Activated naive CD4-positive, alpha-beta T cell treated with anti-CD3 and anti-CD28 coated beads, Interleukin-2, amount 50 U/mL, for 72 hours (primary cell): Measurements from ENCODE around the gene ATOSB. TPM values are rescaled to one million over a fixed set of nuclear protein-coding genes. Genes with fewer than 3 reads are reported as not detected.

Experiments used
- ATAC-seq, 2 donors: fragments of 150-1000 bp; cut with Tn5 transposase; 2 replicates each; pipeline ENCODE4 v1.10.0; 2021; ENCODE audit warnings: mild to moderate bottlenecking in 2 of 2, moderate library complexity in 2 of 2
- DNase-seq, 2 donors: peaks; one replicate each; pipeline ENCODE4 v3.0.0; 2021 to 2022; ENCODE audit warnings: low spot score in 2 of 2
- H3K27ac Mint-ChIP-seq, 2 donors: one replicate each; pipeline ENCODE4 v1.8.0; 2022; ENCODE audit warnings: mild to moderate bottlenecking in 2 of 2, mixed read lengths in 2 of 2
- H3K36me3 Mint-ChIP-seq, 2 donors: one replicate each; pipeline ENCODE4 v1.8.0; 2022; ENCODE audit warnings: mixed read lengths in 2 of 2
- H3K9me3 Mint-ChIP-seq, 2 donors: one replicate each; pipeline ENCODE4 v1.8.0; 2022; ENCODE audit warnings: mixed read lengths in 2 of 2
- total RNA-seq, 2 donors: library from RNA; stranded (reverse); gene quantifications; one replicate each; pipeline ENCODE4 v1.2.3, GENCODE V29; 2022

The ATOSB gene
- total RNA-seq, 2 donors from 2014 or later, result 6.9 to 19.9 TPM

DNA sequence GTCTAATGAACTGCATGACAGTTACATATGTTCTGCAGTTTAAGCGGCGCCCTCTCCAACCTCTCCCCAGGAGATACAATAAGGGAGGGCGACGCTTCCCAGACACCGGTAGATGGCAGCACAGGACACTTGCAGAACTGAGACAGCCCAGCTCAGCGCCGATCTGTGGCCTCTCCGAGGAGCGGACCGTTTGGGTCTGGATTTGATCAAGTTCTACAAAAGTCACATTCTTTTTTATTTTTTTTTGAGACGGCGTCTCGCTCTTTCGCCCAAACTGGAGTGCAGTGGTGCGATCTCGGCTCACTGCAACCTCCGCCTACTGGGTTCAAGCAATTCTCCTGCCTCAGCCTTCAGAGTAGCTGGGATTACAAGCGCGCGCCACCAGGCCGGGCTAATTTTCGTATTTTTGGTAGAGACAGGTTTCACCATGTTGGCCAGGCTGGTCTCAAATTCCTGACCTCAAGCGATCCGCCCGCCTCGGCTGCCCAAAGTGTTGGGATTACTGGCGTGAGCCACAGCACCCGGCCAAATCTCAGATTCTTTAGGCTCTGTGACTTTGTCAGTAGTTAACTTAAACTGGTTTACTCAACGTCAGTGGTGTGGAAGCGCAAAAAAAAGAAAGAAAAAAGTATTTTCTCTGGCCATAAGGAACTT is 1.4 kb upstream of the ATOSB start:
- H3K27ac Mint-ChIP-seq, result peak overlapping the region; percentile 31 to 80
- H3K9me3 Mint-ChIP-seq, result no peaks in the 10 kb centered on the region
- peak; percentile 84 to 88 for DNase-seq
- peaks cover 0 to 5% of the 10 kb centered on the region in 2 donors for H3K36me3 Mint-ChIP-seq
- peak; percentile 67 to 68 for ATAC-seq

DNA sequence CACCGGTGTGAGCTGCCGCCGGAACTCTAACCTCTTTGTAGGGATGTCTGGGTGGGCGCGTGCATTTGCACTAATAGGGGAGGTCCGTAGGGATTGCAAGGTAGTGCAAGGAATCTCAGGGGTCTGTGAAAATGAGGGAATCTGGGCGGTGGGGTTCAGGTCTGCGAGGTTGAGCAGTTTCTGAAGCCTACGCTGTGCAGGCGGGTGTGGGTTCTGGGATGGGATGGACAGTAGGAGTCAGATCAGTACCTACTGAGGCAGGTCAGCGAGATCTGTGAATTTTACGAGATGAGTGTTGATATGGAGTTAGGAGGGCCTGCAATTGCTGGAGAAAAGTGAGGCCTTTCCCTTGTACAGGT is 856 bp upstream of the ATOSB start:
- DNase-seq (no peak), ATAC-seq (peak; percentile 3 to 6)
- Mint-ChIP-seq H3K36me3 (peaks cover 0 to 5% of the 10 kb centered on the region in 2 donors), H3K9me3 (no peaks in the 10 kb centered on the region), H3K27ac (peak overlapping the region; percentile 31 to 80)

DNA sequence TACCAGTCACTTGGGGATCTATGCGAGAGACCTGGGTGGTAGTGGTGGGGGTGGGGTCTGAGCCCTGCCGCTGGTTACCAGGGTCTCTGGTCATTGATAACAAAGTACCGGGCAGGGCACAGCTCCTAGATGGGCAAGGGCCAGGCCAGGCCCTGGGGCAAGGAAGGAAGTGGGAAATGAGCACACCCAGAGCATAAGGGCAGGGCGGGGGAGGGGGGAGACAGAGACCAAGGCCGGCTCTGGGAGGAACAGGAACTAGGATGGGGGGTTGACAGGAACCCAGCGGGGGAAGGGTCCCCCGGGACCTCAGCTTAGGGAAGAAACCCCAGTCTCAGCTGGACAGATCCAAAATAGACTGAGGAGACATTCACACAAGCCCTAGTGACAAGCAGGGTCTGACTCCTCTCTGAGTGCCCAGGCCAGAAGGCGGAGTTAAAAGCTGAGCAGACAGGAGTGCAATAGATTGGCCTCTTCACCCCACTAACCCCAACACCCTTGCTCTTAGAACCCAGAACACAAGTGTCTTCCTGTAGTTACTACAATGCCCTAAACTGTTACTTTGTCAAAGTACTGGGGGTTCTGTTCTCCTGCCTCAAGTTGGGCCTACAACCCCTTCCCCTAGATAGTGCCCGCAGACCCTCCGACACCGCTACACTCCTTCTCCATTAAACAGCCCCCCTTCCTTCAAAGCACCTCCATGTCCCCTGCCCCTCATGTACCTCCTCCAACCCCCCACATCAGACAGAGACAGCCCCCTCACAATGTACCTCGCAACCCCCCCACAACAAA is 628 bp downstream of the ATOSB start:
- ATAC-seq (no peak), DNase-seq (peak in 1 of 2 donors; percentile 38)
- Mint-ChIP-seq H3K27ac (peak overlapping the region; percentile 80 to 92), H3K9me3 (no peaks in the 10 kb centered on the region), H3K36me3 (peaks cover 0 to 5% of the 10 kb centered on the region in 2 donors)

DNA sequence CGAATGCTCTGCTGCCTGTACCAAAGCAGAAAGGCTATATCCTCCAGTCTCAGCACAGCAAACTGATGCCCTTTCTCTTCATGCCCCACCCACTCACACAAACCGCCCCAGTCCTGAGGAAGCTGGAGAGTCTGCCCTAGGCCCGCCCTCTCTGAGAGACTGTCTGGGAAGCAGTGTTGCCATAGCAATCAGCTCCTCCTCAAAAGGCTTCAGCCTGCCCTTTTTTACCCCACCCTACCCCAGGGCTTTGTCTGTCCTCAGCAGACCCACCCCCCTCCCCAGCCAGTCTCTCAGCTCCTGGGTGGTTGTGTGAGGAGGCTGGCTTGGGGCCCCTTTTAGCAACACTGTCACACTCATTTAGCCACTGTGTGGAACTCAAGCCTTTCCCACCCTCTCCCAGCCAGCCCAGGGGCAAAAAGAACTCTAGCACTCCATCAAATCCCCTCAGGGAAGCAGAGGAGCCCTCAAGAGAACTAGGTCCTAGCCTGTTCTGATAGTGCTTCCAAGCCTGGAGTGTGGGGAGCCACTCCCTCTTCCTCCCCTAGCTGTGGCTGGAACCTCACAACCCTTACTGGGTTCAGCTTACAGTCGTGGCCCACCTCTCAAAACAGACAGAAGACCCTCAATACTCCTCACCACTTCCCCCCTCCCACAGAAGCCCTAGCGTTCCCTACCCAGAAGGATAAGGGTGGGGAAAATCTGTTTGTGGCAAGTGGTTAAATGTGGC is 1.4 kb downstream of the ATOSB start:
- Mint-ChIP-seq H3K9me3 (no peaks in the 10 kb centered on the region), H3K36me3 (peaks cover 0 to 5% of the 10 kb centered on the region in 2 donors), H3K27ac (peak overlapping the region; percentile 80 to 92)
- peak in 1 of 2 donors; percentile 57 for DNase-seq
- ATAC-seq, result peak; percentile 13 to 18

DNA sequence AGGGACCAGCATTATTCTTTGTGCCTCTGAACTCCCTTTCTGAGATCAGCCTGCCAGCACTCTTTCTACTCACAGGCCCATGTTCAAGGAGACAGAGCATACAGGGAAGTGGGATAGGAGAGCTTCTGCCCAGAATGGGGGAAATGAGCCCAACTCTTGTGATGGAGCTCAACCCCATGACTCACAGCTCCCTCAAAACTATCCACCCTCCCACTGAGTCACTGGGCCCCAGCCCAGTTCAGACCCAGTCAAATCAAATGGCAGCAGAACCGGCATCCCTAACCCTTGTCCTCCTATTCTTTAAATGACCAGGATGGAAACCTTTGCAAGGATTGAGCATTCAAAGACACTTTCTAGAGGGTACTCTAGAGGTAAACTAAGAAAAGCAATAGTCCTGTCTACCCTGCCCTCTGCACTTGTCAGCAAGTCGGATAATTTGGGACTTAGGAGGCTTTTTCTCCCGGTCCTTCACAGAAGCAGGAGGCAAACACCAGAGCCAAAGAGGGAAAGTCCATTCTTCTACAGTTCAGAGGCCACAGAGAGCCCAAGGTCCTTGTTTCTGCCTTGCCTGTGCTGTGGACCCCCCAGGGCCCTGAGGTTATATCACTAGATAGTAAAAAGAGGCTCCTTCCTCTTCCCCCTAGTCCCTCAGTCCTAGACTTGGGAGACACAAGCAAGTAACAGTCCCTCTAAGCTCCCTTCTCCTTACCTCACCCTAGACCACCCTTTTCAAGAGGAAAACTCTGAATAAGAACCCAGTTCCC is 3.2 kb downstream of the ATOSB start:
- ATAC-seq (peak in 1 of 2 donors; percentile 4), DNase-seq (no peak)
- H3K27ac Mint-ChIP-seq, result peak overlapping the region; percentile 34 to 75
- H3K9me3 Mint-ChIP-seq, result no peaks in the 10 kb centered on the region
- H3K36me3 Mint-ChIP-seq, result peaks cover 0 to 5% of the 10 kb centered on the region in 2 donors

DNA sequence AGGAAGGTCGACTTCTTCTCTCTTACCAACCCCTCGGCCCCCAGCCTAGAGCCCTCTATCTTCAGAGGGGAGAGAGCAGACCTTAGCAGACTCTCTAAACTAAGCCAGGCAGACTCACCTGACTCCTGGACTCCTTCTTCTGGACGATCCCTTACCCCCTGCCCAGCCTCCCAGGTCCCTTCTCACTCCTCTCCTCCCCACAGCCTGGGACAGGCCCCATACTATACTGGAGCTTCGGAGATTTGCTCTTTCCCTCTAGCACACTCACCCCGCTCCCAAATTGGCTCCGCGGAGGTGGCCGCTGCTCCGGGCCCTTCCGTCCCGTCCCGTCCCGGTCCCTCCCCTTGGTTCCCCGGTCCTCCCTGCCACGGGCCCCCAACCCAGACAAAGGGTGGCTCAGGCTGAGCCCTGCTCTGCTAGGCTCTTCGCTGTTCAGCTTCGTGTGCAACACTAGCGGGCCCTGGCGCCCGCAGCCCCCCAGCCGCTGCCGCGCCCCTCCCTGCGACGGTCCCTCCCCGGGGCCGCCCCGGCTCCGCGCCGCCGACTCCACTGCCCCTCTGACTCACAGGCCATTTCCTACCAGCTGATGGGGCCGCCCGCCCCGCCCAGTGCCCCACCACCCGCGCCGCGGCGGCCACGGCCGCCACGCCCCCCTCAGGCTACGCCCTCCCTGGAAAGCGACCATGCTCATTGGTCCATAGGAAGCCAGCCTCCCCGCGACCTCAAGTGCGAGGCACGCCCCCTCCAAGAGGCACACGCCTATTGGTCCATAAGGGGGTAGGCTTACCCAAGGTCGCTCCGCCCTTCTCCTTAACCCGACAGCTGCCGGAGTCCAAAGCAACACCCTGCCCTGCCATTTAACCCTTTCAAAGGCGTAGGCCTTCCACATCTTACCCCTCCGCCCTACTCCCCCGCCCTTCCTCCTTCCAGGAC is 4.4 kb downstream of the ATOSB start:
- peak; percentile 82 to 83 for ATAC-seq
- H3K27ac Mint-ChIP-seq, result peak overlapping the region; percentile 75 to 85
- DNase-seq, result peak; percentile 90 to 94
- no peaks in the 10 kb centered on the region for H3K9me3 Mint-ChIP-seq
- H3K36me3 Mint-ChIP-seq, result peaks cover 0 to 5% of the 10 kb centered on the region in 2 donors

DNA sequence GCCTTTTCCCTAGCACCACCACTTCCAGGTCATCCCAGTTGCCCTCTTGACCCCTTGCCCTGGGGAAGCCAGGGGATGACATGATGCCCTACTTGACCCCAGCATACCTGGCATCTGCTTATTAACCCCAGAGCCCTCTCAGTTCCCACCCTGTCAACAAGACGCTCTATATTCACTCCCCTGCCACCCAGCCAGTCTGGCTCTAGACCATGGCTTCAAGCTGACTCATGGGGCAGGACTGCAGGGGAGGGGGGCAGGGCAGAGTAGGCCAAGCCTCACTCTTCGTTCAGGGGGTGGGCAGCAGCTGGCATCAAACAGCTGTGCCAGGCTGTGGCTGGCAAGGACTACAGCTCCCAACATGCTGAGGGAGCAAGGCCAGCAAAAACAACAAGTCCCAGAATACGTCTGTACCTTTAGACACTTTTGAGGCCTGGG is 5.3 kb downstream of the ATOSB start:
- DNase-seq (no peak), ATAC-seq (no peak)
- Mint-ChIP-seq H3K27ac (no peak overlapping the region), H3K36me3 (peaks cover 0 to 5% of the 10 kb centered on the region in 2 donors), H3K9me3 (no peaks in the 10 kb centered on the region)

DNA sequence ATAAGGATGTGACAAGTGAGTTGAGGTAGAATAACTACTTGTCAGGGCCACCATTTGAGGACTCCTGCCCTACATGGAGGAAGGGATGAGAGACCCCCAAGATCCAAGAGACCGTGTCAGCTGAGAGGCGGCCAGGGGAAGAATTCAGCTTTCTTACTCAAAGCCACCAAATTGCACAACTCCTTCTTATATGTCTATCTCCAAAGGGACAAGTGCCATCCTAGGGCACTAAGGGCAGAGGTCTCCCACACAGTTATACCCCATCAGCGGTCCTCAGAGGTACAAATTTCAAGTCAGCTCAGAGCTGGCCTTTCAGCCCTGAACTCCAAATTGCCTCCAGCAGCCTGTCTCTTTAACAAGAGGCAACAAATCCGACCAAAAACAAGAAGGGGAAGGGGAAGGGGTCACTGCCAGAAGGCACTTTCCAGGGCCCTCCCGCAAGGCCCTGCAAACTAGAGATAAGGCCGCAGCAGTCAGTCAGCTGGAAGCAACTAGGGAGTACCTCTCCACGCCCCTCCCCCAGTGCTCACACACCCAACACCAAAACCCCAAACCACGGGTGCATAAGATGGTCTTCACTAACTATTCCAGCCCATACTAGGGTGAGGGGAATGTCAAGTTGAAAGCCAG is 6.6 kb downstream of the ATOSB start:
- DNase-seq (no peak), ATAC-seq (no peak)
- no peak overlapping the region for H3K27ac Mint-ChIP-seq
- no peaks in the 10 kb centered on the region for H3K9me3 Mint-ChIP-seq
- H3K36me3 Mint-ChIP-seq, result peaks cover 0 to 5% of the 10 kb centered on the region in 2 donors

DNA sequence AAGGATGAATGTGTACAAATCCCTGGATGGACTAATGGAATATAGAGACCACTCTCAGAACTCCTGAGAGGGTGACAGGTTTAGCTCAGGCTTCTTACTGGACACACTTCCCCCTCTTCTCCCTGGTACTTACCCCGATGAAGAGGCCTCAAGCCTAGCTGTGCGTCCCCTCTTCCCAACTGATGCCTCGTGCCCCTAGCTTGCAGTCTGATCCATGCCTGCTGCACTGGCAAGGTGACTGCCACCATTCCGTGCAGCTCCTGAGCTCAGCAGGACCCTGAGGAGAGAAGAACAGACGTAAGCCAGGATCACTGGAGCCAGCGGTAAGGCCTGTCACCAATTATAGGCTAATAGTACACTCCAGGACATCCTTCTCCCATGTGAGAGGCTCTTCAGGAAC is 7.2 kb downstream of the ATOSB start:
- Mint-ChIP-seq H3K9me3 (no peaks in the 10 kb centered on the region), H3K36me3 (peaks cover 0 to under 1% of the 10 kb centered on the region in 2 donors), H3K27ac (no peak overlapping the region)
- DNase-seq (no peak), ATAC-seq (no peak)

DNA sequence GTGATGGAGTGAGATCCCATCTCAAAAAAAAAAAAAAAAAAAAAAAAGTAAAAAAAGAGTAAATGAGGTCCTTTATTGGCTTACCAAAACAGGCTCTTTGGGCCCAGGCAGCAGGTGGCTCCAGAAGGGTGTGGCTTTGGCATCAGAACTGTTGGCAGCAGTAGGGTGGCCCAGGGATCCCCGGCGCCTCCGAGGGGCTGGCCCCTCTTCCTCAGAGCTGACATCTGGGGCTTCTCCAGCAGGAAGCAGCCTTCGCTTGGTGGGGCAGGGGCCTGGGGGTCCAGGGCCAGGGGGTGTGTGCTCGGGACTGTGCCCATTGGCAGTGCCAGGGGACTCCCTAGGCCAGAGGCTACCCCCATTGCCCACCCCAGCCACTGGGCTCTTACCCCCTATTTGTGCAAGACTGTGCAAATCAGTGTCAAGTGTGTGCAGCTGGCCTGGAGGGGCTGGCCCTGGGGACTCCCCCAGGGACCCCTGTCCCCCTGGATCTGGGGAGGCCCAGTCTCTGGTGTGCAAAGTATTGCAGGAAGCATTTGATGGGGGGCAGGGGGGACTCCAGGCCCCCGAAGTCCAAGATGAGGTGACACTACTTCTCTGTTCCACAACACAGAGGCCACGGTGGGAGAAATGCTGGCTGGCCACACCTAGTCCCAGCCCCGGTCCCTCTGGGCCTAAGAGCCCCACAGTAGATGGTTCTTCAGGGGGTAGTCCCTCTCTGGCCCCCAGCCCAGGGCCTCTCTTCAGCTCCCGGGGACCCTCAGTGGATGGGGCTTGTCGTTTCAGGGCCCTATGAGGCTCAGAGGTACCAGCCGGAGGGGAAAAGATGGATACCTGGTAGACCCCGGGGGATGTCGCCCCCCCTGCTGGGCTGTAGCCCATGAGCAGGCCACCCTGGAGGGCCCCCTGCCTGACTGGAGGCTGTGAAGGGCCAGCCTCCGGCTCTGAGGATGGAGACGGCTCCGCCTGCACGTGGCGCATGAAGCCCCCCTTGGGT is 8.1 kb downstream of the ATOSB start:
- Mint-ChIP-seq H3K27ac (no peak overlapping the region), H3K9me3 (no peaks in the 10 kb centered on the region), H3K36me3 (peaks cover 6 to 7% of the 10 kb centered on the region in 2 donors)
- ATAC-seq (no peak), DNase-seq (no peak)

DNA sequence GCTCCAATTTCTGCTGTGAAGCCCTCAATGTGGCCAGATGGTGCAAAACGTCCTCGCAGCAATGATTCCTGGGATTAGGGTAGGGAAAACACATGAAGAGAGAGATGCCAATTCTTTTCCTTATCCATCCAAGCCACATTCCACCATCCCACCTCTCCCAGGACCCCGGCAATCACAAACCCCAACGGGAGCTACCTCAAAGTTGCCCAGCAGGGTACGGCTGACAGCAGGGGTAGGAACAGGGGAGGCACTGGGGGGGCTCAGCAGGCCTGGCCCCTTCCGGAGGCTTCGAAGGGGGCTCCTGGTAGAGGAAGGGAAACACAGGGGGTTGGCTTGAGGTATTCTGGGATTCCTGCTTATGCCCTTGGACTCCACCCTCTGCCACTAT is 9.3 kb downstream of the ATOSB start:
- ATAC-seq (no peak), DNase-seq (no peak)
- Mint-ChIP-seq H3K9me3 (no peaks in the 10 kb centered on the region), H3K36me3 (peaks cover 16 to 18% of the 10 kb centered on the region in 2 donors), H3K27ac (no peak overlapping the region)

DNA sequence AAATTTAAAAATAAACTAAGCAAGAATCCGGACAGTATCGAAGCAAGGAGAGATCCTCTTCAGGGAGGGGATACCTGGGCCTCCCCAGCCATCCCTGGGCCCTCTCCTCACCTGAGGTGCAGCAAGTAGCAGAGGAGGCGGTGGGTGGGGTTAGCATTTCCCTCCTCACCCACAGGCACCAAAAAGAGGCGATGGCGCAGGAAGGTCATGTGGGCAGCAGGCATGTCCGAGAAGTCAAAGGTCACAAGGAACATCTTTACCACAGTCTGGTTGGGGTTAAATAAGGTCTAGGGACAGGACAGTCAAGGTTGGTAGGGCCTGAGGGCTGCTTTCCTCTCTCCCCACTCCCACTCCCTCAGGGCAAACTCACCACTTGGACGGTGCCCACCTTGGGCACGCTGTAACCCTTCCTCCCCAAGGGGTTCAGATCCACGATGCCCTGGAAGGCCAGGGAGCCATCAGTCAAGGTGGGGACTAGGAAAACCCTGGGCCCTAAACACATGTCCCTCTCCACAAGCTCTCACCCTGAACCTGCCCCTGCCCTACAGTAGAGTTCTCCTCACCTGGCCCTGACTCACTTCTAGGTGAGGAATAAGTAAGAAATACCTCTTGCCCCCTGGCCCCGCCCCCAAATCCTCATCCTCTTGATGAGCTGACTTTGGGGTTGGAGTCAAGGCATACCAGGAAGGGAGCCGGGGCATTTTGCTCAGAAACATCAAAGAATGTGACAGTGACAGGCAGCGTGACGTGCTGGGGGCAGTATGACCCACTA is 9.9 kb downstream of the ATOSB start:
- no peak for ATAC-seq
- peaks cover 22 to 24% of the 10 kb centered on the region in 2 donors for H3K36me3 Mint-ChIP-seq
- H3K27ac Mint-ChIP-seq, result peak overlapping the region in 1 of 2 donors; percentile 45
- no peaks in the 10 kb centered on the region for H3K9me3 Mint-ChIP-seq
- no peak for DNase-seq

DNA sequence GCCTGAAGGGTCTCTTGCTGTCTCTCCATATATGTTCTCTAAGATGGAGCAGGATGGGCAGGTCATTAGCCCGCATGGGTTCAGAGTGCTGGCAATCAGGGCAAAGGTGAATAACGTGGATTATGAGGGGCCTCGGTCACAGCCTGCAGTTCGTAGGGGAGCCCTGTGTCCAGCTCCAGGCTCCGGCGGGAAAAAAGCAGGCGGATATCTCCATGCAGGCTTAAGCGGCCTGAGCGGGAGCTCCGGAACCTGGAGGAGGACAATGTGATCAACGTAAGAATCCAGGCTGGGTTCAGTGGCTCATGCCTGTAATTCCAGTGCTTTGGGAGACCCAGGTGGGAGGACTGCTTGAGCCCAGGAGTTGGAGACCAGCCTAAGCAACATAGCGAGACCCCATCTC is 10.5 kb downstream of the ATOSB start:
- H3K36me3 Mint-ChIP-seq, result peaks cover 28 to 30% of the 10 kb centered on the region in 2 donors
- ATAC-seq, result no peak

More for the DNA sequence above, 10.5 kb downstream of the ATOSB start:
- no peaks in the 10 kb centered on the region for H3K9me3 Mint-ChIP-seq
- no peak for DNase-seq
- H3K27ac Mint-ChIP-seq, result no peak overlapping the region
